CD14-positive monocyte (primary cell): Measurements from ENCODE around the gene PSMD7. TPM values are rescaled to one million over a fixed set of nuclear protein-coding genes. Genes with fewer than 3 reads are reported as not detected.

ENCODE experiments used
- DNase-seq, 3 donors: peaks; one replicate each; pipeline ENCODE4 v3.0.0-alpha.2; 2011 to 2022
- H2AFZ ChIP-seq: 2 replicates; pipeline ENCODE4 v1.6.0; 2012; ENCODE audit warnings: mild to moderate bottlenecking, low read depth, low read length, inconsistent platforms; ENCODE audit not compliant: insufficient read depth, poor library complexity, severe bottlenecking
- H3K27ac ChIP-seq, 2 donors: 1 replicate in 1 of 2; 2 replicates in 1 of 2; pipeline ENCODE4 v1.5.1; 2012 to 2013; ENCODE audit warnings: low read length in 2 of 2, control low read depth in 1 of 2, inconsistent platforms in 1 of 2, low read depth in 1 of 2, mild to moderate bottlenecking in 1 of 2
- H3K27me3 ChIP-seq, 2 donors: one replicate each; pipeline versions ENCODE4 v1.6.0 to v1.6.1; 2011 to 2013; ENCODE audit warnings: low read length in 2 of 2; ENCODE audit not compliant: control insufficient read depth in 2 of 2, insufficient read depth in 2 of 2
- H3K36me3 ChIP-seq, 2 donors: replicated peaks in 1 of 2; 1 replicate in 1 of 2; 2 replicates in 1 of 2; pipeline versions ENCODE4 v1.5.1 to v1.6.1; 2012 to 2013; ENCODE audit warnings: low read length in 2 of 2, control low read depth in 1 of 2, inconsistent platforms in 1 of 2, mild to moderate bottlenecking in 1 of 2; ENCODE audit not compliant: insufficient read depth in 2 of 2, control insufficient read depth in 1 of 2
- H3K4me1 ChIP-seq, 2 donors: 1 replicate in 1 of 2; 2 replicates in 1 of 2; pipeline versions ENCODE4 v1.5.1 to v1.6.1; 2012 to 2013; ENCODE audit warnings: low read length in 2 of 2, control low read depth in 1 of 2, inconsistent platforms in 1 of 2, mild to moderate bottlenecking in 1 of 2, moderate library complexity in 1 of 2; ENCODE audit not compliant: insufficient read depth in 2 of 2, control insufficient read depth in 1 of 2
- H3K4me2 ChIP-seq: replicated peaks from 2 replicates; pipeline ENCODE3; 2012; ENCODE audit warnings: low read length, moderate library complexity, mild to moderate bottlenecking; ENCODE audit not compliant: poor library complexity, severe bottlenecking; ENCODE audit errors: extremely low read depth
- H3K4me3 ChIP-seq, 3 experiments: fragments of 200-600 bp in 1 of 3; sonication (generic) in 1 of 3; replicated peaks in 1 of 3; 1 replicate in 2 of 3; 2 replicates in 1 of 3; pipeline ENCODE4 v1.5.1; 2011 to 2013; ENCODE audit warnings: low read length in 3 of 3, mild to moderate bottlenecking in 3 of 3, control low read depth in 2 of 3, low read depth in 2 of 3, inconsistent platforms in 1 of 3, moderate library complexity in 1 of 3
- H3K79me2 ChIP-seq: 2 replicates; pipeline ENCODE4 v1.6.0; 2012; ENCODE audit warnings: mild to moderate bottlenecking, control low read depth, inconsistent platforms, low read length, moderate library complexity; ENCODE audit not compliant: insufficient read depth
- H3K9ac ChIP-seq: 2 replicates; pipeline ENCODE4 v1.6.0; 2017; ENCODE audit warnings: low read length, mild to moderate bottlenecking; ENCODE audit not compliant: insufficient read depth, poor library complexity, severe bottlenecking
- H3K9me3 ChIP-seq, 2 donors: replicated peaks in 1 of 2; 1 replicate in 1 of 2; 2 replicates in 1 of 2; pipeline versions ENCODE4 v1.5.1 to v1.6.1; 2012 to 2013; ENCODE audit warnings: low read length in 2 of 2, control low read depth in 1 of 2; ENCODE audit not compliant: control insufficient read depth in 1 of 2, insufficient read depth in 1 of 2
- H4K20me1 ChIP-seq: 2 replicates; pipeline ENCODE4 v1.6.0; 2012; ENCODE audit warnings: mild to moderate bottlenecking, low read length, control low read depth, moderate library complexity; ENCODE audit not compliant: insufficient read depth
- H3K27ac Mint-ChIP-seq, 7 donors: one replicate each; pipeline ENCODE4 v1.8.0; 2020; ENCODE audit warnings: mild to moderate bottlenecking in 7 of 7, mixed read lengths in 7 of 7, moderate library complexity in 6 of 7, inconsistent platforms in 2 of 7
- H3K27me3 Mint-ChIP-seq, 3 donors: one replicate each; pipeline ENCODE4 v1.8.0; 2021 to 2022; ENCODE audit warnings: low read depth in 3 of 3, mild to moderate bottlenecking in 3 of 3, mixed read lengths in 3 of 3, moderate library complexity in 3 of 3, inconsistent platforms in 1 of 3
- H3K36me3 Mint-ChIP-seq, 2 donors: one replicate each; pipeline ENCODE4 v1.8.0; 2020; ENCODE audit warnings: mixed read lengths in 2 of 2, inconsistent platforms in 1 of 2, mild to moderate bottlenecking in 1 of 2
- H3K4me1 Mint-ChIP-seq: one replicate; pipeline ENCODE4 v1.8.0; 2020; ENCODE audit warnings: mild to moderate bottlenecking, mixed read lengths
- H3K4me3 Mint-ChIP-seq, 2 donors: one replicate each; pipeline ENCODE4 v1.8.0; 2020; ENCODE audit warnings: mild to moderate bottlenecking in 2 of 2, mixed read lengths in 2 of 2, moderate library complexity in 1 of 2
- H3K9me3 Mint-ChIP-seq, 7 donors: one replicate each; pipeline ENCODE4 v1.8.0; 2020 to 2022; ENCODE audit warnings: mixed read lengths in 7 of 7, mild to moderate bottlenecking in 6 of 7, moderate library complexity in 6 of 7, inconsistent platforms in 2 of 7
- WGBS: methylation state at CpG from one replicate; pipeline ENCODE4 v1.1.5; 2013; ENCODE audit warnings: missing lambda C conversion rate; ENCODE audit not compliant: insufficient coverage; 5-methylcytosine and 5-hydroxymethylcytosine counted together
- intact Hi-C, 2 donors: fragments of 100-400 bp; cut with micrococcal nuclease; formaldehyde crosslinking; loops; one replicate each; pipeline versions ENCODE4 v1.15.0 to v1.15.1; 2023
- polyA minus RNA-seq: library from RNA; depleted of rRNA, polyadenylated mRNA; stranded (reverse); fragments of >200 nt; gene quantifications from 2 replicates; pipeline ENCODE4 v1.2.3, GENCODE V29; 2012
- polyA plus RNA-seq, 3 donors: library from polyadenylated mRNA; depleted of rRNA in 1 of 3; unstranded in 2 of 3; stranded (reverse) in 1 of 3; fragments of 300-500 nt in 2 of 3; fragments of >200 nt in 1 of 3; fragmentation: Illumina TruSeq in 2 of 3; gene quantifications; 1 replicate in 2 of 3; 2 replicates in 1 of 3; pipeline ENCODE4 v1.2.3, GENCODE V29; 2012 to 2021
- total RNA-seq, 12 experiments: library from RNA in 1 of 12; stranded (reverse) in 1 of 12; fragments of 120-200 nt in 1 of 12; gene quantifications; one replicate each; pipeline ENCODE4 v1.2.4 and lab custom pipeline; 2013 to 2026; ENCODE audit warnings: mixed read lengths in 6 of 12, inconsistent platforms in 1 of 12
- TF ChIP-seq, protein P1 (sequence below): fragments of 200-600 bp; IDR thresholded peaks from one replicate; pipeline ENCODE4 v1.8.0; 2022; ENCODE audit warnings: antibody characterized with exemption, mild to moderate bottlenecking

Gene PSMD7
- 73.9 TPM for total RNA-seq (2013)
- polyA plus RNA-seq (100 to 1,000 TPM in 1 of 3 donors, 10 to 100 TPM in 2; 61.3 to 118 (median 96.7) TPM), polyA minus RNA-seq (19.4 and 28.0 TPM in 2 replicates), total RNA-seq (lab: John Stamatoyannopoulos, UW) (42.4 to 77.1 (median 54.2) reads per million in 11 experiments)

DNA sequence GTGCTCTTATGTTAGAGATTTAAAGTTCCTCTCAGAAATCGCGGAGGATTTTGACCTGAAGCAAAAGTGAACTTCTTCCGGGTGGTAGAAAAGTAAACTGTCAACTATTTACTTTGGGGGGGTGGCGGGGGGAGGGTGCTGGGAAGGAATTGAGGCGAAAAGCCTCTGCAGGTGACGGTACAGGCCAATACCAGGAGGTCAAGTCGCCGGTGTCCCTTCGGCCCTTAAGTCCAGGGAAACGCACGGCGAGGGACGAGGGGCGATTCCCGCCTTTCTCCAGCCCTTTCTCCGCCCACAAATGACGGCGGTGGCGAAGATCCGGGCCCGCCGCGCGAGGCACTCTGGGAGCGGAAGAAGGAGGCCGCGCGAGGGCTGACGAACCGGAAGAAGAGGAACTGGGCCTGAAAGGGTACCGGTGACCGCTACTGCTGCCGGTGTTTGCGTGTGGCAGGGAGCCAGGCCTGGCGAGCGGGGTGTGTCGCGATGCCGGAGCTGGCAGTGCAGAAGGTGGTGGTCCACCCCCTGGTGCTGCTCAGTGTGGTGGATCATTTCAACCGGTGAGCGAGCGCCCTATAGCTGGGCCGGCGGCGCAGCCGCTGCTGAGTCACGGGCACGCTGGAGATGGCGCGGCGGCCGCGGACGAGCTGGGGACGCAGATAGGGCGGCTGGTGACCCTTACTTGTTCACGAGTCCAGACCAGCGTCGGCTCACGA is at the start of gene PSMD7:
PSMD7 (plus strand) TSS at position 383 of the 713 bp plus-strand sequence; CDS start at position 484, 101 bp downstream.
- Histone ChIP-seq H3K9me3 (peaks cover 0 to 4% of the 10 kb centered on the region in 2 donors), H3K9ac (peak within 1 kb of the TSS; percentile 94), H3K4me1 (peaks cover 21 to 31% of the 10 kb centered on the region in 2 donors), H3K79me2 (peaks cover 42% of the 10 kb centered on the region), H2AFZ (peak within 1 kb of the TSS; percentile 87), H4K20me1 (peaks cover 41% of the 10 kb centered on the region), H3K4me3 (peak within 1 kb of the TSS; percentile 83 to 92 (median 84)), H3K36me3 (peaks cover 27 to 35% of the 10 kb centered on the region in 2 donors), H3K27me3 (no peaks in the 10 kb centered on the region), H3K27ac (peak within 1 kb of the TSS; percentile 93 to 97), H3K4me2 (peak within 1 kb of the TSS; percentile 96)
- Mint-ChIP-seq H3K27ac (peak within 1 kb of the TSS; percentile 95 to 99 (median 98)), H3K9me3 (peaks cover 0 to 6% (median 2%) of the 10 kb centered on the region in 7 donors), H3K36me3 (peaks cover 25 to 30% of the 10 kb centered on the region in 2 donors), H3K4me3 (peak within 1 kb of the TSS; percentile 94 to 96), H3K27me3 (no peaks in the 10 kb centered on the region), H3K4me1 (peaks cover 25% of the 10 kb centered on the region)
- TF ChIP-seq, protein P1, sequence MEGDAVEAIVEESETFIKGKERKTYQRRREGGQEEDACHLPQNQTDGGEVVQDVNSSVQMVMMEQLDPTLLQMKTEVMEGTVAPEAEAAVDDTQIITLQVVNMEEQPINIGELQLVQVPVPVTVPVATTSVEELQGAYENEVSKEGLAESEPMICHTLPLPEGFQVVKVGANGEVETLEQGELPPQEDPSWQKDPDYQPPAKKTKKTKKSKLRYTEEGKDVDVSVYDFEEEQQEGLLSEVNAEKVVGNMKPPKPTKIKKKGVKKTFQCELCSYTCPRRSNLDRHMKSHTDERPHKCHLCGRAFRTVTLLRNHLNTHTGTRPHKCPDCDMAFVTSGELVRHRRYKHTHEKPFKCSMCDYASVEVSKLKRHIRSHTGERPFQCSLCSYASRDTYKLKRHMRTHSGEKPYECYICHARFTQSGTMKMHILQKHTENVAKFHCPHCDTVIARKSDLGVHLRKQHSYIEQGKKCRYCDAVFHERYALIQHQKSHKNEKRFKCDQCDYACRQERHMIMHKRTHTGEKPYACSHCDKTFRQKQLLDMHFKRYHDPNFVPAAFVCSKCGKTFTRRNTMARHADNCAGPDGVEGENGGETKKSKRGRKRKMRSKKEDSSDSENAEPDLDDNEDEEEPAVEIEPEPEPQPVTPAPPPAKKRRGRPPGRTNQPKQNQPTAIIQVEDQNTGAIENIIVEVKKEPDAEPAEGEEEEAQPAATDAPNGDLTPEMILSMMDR: no peak
- intact Hi-C loops: loop anchor here in 1 of 2 donors (5.0 kb wide), 1 partner anchor 371 kb away; the partner anchor contains the start of gene RFWD3
- DNase-seq: peak; percentile 84 to 89 (median 87)
- under 1% methylated on average over 56 of the region's 60 CpGs for WGBS

DNA sequence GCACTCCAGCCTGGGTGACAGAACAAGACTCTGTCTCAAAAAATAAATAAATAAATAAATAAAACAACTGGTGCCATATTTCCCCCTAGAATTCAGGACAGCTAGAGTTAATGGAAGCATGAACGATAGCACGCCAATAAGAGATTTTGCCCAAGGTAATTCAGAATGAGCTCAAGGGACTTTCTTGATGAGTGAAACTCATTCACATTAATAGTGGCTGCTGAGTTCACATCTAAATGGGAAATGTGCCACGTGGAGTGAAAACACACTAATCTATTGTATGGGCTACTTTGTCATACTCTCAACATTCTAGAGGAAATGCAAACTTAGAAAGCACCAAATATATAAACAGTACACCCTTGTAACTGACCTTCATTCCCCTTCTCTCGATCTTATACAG is 47.4 kb upstream of the PSMD7 start:
- Histone ChIP-seq H3K79me2 (no peaks in the 10 kb centered on the region), H3K4me2 (no peak overlapping the region), H3K4me3 (no peak overlapping the region), H3K4me1 (no peaks in the 10 kb centered on the region), H3K27me3 (no peaks in the 10 kb centered on the region), H4K20me1 (no peaks in the 10 kb centered on the region), H3K9ac (no peak overlapping the region), H3K27ac (no peak overlapping the region), H3K36me3 (no peaks in the 10 kb centered on the region), H2AFZ (no peak overlapping the region), H3K9me3 (no peaks in the 10 kb centered on the region)
- no peaks in the 10 kb centered on the region for H3K4me1 Mint-ChIP-seq
- TF ChIP-seq, protein P1: no peak
- H3K4me3 Mint-ChIP-seq: no peak overlapping the region
- intact Hi-C loops: no loop called here
- H3K27ac Mint-ChIP-seq: no peak overlapping the region
- peaks cover 2 to 3% (median 3%) of the 10 kb centered on the region in 3 donors for H3K27me3 Mint-ChIP-seq
- DNase-seq: no peak
- 100% methylated on average over 2 of the region's 4 CpGs for WGBS
- H3K9me3 Mint-ChIP-seq: peaks cover 0 to 3% (median 0%) of the 10 kb centered on the region in 7 donors
- no peaks in the 10 kb centered on the region for H3K36me3 Mint-ChIP-seq
